Cardiac muscle cell (in vitro differentiated cells and primary cell): ENCODE results near the gene SLC38A1. TPM values are rescaled to one million over a fixed set of nuclear protein-coding genes. Genes with fewer than 3 reads are reported as not detected.

Source experiments
- DNase-seq, 2 donors: peaks; one replicate each; pipeline versions ENCODE4 v3.0.0 to v3.0.0-alpha.2; 2010 to 2017; ENCODE audit warnings: low read depth in 1 of 2, low spot score in 1 of 2
- H3K27ac ChIP-seq: fragments of 200-600 bp; sonication (generic); 2 replicates; pipeline ENCODE4 v1.5.1; 2016
- H3K27me3 ChIP-seq: fragments of 200-600 bp; sonication (generic); 2 replicates; pipeline ENCODE4 v1.6.0; 2016; ENCODE audit warnings: control low read depth
- H3K36me3 ChIP-seq: fragments of 200-600 bp; sonication (generic); 2 replicates; pipeline ENCODE4 v1.5.1; 2016; ENCODE audit warnings: control low read depth
- H3K4me1 ChIP-seq: fragments of 200-600 bp; sonication (generic); 2 replicates; pipeline ENCODE4 v1.8.1; 2017; ENCODE audit warnings: low read depth, mild to moderate bottlenecking, mixed run types
- H3K4me3 ChIP-seq: fragments of 200-600 bp; sonication (generic); 2 replicates; pipeline ENCODE4 v1.5.1; 2016; ENCODE audit warnings: mild to moderate bottlenecking
- H3K9me3 ChIP-seq: fragments of 200-600 bp; sonication (generic); 2 replicates; pipeline ENCODE4 v1.5.1; 2017; ENCODE audit warnings: low read depth, mild to moderate bottlenecking, control low read depth
- polyA plus RNA-seq: library from polyadenylated mRNA; unstranded; fragments of >200 nt; fragmentation: Nextera tagmentation; extraction: Ambion mirVana; gene quantifications from 2 replicates; pipeline ENCODE4 v1.2.1, GENCODE V29; 2016
- total RNA-seq: library from RNA; depleted of rRNA; stranded (reverse); fragments of >200 nt; gene quantifications from 2 replicates; pipeline ENCODE4 v1.2.3, GENCODE V29; 2016
- TF ChIP-seq, protein P1 (sequence below): IDR thresholded peaks from 2 replicates; pipeline ENCODE4 v1.5.1; 2012; ENCODE audit warnings: low read depth, mild to moderate bottlenecking, low read length

The SLC38A1 gene
- total and polyA plus RNA-seq, 2 experiments from 2014 or later = 59.6 to 62.2 TPM

DNA sequence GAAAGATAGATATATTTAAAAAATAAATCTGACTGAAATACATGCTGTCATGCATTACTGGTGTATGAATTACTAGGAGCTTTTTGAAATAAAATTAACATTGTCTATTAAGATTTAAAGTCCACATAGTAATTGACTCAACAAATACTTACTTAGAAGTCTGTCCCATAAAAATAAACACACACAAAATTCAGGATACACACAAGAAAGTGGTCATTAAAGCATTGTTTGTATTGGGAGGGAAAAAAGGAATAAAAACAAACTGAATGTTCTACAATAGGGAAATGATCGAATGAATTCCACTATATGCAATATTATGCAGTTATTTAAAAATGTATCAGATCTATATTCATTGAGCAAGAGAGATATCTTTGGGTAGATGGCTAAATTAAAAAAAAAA is 118.9 kb downstream of the SLC38A1 start:
- Histone ChIP-seq H3K4me1 (peaks cover 9% of the 10 kb centered on the region), H3K4me3 (no peak overlapping the region)
- TF ChIP-seq, protein P1, sequence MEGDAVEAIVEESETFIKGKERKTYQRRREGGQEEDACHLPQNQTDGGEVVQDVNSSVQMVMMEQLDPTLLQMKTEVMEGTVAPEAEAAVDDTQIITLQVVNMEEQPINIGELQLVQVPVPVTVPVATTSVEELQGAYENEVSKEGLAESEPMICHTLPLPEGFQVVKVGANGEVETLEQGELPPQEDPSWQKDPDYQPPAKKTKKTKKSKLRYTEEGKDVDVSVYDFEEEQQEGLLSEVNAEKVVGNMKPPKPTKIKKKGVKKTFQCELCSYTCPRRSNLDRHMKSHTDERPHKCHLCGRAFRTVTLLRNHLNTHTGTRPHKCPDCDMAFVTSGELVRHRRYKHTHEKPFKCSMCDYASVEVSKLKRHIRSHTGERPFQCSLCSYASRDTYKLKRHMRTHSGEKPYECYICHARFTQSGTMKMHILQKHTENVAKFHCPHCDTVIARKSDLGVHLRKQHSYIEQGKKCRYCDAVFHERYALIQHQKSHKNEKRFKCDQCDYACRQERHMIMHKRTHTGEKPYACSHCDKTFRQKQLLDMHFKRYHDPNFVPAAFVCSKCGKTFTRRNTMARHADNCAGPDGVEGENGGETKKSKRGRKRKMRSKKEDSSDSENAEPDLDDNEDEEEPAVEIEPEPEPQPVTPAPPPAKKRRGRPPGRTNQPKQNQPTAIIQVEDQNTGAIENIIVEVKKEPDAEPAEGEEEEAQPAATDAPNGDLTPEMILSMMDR = no peak

DNA sequence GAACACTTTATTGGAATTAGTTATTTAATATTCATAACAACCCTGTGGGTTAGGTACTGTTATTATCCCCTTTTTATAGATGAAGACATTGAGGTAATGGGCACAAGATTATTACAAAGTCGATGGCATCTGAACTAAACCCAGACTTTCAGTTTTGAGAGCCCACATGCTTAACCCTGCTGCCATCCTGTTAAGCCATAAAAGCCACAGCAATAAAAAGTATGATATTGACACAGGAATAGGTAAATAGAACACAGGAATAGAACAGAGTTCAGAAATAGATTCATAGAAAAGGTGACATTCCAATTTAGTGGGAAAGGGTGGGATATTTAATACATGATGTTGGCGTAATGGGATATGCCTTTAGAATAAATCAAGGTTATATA is 119.8 kb downstream of the SLC38A1 start:
- peaks cover 2% of the 10 kb centered on the region for H3K4me1 ChIP-seq
- no peaks in the 10 kb centered on the region for H3K36me3 ChIP-seq
- no peaks in the 10 kb centered on the region for H3K9me3 ChIP-seq
- no peak for DNase-seq
- H3K27ac ChIP-seq = no peak overlapping the region
- H3K27me3 ChIP-seq = no peaks in the 10 kb centered on the region
- no peak overlapping the region for H3K4me3 ChIP-seq
- TF ChIP-seq, protein P1 = no peak

More for the DNA sequence above, 118.9 kb downstream of the SLC38A1 start:
- H3K27me3 ChIP-seq = no peaks in the 10 kb centered on the region
- DNase-seq = no peak
- no peaks in the 10 kb centered on the region for H3K9me3 ChIP-seq
- H3K27ac ChIP-seq = no peak overlapping the region
- H3K36me3 ChIP-seq = no peaks in the 10 kb centered on the region

DNA sequence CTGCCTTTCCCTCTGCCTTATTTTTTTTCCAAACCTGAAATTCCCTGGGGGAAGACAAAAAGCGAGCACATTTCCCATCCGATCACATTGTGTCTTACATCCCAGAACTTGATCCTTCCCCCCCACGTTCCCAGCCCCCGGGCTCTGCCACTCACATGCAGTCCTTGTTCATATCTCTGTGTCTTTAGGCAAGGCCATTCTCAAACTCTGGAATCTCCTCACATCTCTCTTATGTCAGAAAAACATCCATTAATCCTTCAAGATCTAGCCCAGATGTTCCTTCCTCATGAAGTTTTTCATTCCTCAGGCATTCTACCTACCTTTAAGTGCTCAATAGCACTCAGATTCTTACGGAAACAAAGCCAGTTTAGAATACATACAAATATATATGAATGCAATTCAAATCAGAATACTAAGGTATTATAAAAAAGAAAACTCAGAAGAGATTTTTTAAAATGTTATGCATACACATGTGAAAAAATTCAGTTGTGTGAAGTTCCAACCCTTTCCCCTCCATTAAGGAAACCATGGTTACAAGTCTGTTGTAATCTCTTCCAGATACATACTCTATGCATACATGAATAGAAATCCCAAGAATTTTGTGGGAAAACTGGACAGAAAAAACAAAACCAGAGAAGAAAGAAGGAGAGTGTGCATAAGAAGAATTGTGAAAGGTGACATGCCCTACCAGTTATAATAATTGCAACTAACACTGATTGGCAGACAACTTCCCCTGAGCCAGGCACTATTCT is 120.3 kb downstream of the SLC38A1 start:
- no peak for DNase-seq
- Histone ChIP-seq H3K27me3 (no peaks in the 10 kb centered on the region), H3K27ac (no peak overlapping the region), H3K36me3 (no peaks in the 10 kb centered on the region), H3K4me3 (no peak overlapping the region), H3K4me1 (no peaks in the 10 kb centered on the region), H3K9me3 (no peaks in the 10 kb centered on the region)
- TF ChIP-seq, protein P1 = no peak

DNA sequence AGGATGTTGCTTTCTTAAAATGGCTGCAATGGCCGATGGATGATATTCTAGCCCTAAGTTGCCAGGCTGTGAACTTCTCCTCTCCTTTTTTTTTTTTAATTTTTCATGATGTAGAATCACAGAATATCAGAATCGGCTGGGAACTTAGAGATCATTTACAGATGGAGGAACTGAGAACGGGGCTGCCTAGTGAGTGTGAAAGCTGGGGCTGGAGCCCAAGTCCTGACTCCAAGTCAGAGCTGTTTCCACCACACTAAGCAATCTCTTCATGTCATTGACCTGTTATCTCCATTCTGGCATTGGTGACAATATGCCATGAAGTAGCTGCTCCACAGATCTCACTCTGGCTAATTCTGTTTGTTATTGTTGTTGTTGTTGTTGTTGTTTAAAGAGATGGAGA is 121.7 kb downstream of the SLC38A1 start:
- DNase-seq = no peak
- Histone ChIP-seq H3K36me3 (no peaks in the 10 kb centered on the region), H3K27me3 (no peaks in the 10 kb centered on the region), H3K9me3 (no peaks in the 10 kb centered on the region), H3K4me1 (no peaks in the 10 kb centered on the region), H3K4me3 (no peak overlapping the region), H3K27ac (no peak overlapping the region)
- TF ChIP-seq, protein P1 = no peak

DNA sequence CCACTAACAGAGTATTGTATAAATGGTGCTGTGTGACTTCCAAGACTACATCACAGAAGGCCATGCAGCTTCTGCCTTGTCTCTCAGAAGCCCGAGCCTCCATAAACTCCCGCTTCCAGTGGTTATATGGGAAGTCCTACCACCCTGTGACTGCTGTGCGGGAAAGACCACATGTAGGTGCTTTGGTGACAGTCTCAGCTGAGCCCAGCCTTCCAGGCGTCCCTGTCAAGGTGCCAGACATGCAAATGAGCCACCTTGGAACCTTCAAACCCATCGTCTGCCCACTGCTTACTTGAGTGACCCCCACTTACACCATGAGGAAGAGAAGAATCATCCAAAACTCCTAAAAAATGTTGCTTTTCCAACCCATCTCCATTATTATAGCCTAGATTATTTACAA is 123.0 kb downstream of the SLC38A1 start:
- Histone ChIP-seq H3K27ac (no peak overlapping the region), H3K4me1 (no peaks in the 10 kb centered on the region), H3K4me3 (no peak overlapping the region), H3K36me3 (no peaks in the 10 kb centered on the region), H3K27me3 (no peaks in the 10 kb centered on the region), H3K9me3 (no peaks in the 10 kb centered on the region)
- DNase-seq = no peak
- TF ChIP-seq, protein P1 = no peak
